Urinary bladder (tissue), 4 donors: Measurements from ENCODE around the gene CYP4F2. TPM values are rescaled to one million over a fixed set of nuclear protein-coding genes. Genes with fewer than 3 reads are reported as not detected.
A peak's percentile ranks its signal among the peaks of the same experiment; 100 is the strongest.
"Not testable (repeated sequence)": the region's sequence is repeated elsewhere in the genome, so short reads cannot be mapped to it uniquely, and the experiment has no call there.

Experiments used
- DNase-seq: peaks from one replicate; pipeline ENCODE4 v3.0.0-alpha.2; 2015; ENCODE audit errors: extremely low spot score
- H3K27ac ChIP-seq: one replicate; pipeline ENCODE4 v1.5.1; 2013; ENCODE audit warnings: low read depth, mild to moderate bottlenecking, moderate library complexity
- H3K36me3 ChIP-seq: one replicate; pipeline ENCODE4 v1.6.1; 2013; ENCODE audit warnings: mild to moderate bottlenecking, moderate library complexity; ENCODE audit not compliant: insufficient read depth
- H3K4me1 ChIP-seq: one replicate; pipeline ENCODE4 v1.6.1; 2013; ENCODE audit warnings: mild to moderate bottlenecking, moderate library complexity; ENCODE audit not compliant: insufficient read depth
- H3K4me3 ChIP-seq: one replicate; pipeline ENCODE4 v1.5.1; 2013; ENCODE audit warnings: low read depth, low read length
- WGBS: extraction: QIAGEN DNeasy Blood & Tissue Kit; methylation state at CpG from one replicate; pipeline ENCODE4 v1.1.7; 2013; 5-methylcytosine and 5-hydroxymethylcytosine counted together
- polyA plus RNA-seq: library from polyadenylated mRNA; stranded (reverse); fragments of 200-250 nt; gene quantifications from one replicate; pipeline ENCODE4 v1.2.3, GENCODE V29; 2013
- small RNA-seq: library from RNA; depleted of rRNA; stranded (forward); fragments of <200 nt; gene quantifications from one replicate; pipeline ENCODE3, GENCODE V24; 2014
- total RNA-seq: library from RNA; depleted of rRNA; stranded (reverse); fragments of >200 nt; gene quantifications from one replicate; pipeline ENCODE4 v1.2.3, GENCODE V29; 2014
- donor health status: healthy with polysubstance abuse.
- donor health status: healthy.

The CYP4F2 gene
- total and polyA plus RNA-seq, 2 donors, result 0.18 TPM; not detected in 1

DNA sequence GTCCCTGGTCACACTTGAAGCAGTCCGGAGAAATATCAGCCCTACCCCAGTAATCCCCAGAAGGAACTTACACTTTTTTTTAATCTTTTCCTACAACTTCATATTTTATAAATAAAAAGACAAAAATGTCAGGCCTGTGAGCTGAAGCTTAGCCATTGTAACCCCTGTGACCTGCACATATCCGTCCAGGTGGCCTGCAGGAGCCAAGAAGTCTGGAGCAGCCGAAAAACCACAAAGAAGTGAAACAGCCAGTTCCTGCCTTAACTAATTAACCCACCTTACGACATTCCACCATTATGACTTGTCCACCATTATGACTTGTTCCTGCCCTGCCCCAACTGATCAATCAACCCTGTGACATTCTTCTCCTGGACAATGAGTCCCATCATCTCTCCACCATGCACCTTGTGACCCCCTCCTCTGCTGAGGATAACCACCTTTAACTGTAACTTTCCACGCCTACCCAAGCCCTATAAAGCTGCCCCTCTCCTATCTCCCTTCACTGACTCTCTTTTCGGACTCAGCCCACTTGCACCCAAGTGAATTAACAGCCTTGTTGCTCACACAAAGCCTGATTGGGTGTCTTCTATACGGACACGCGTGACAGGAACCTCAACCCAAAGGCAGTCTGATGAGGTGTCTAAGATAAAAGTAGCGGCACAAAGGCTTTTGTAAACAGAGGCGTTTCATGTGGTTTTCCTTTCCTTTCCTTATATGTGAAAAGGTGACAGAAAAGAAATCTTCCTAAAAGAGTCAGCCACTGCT, 62.1 kb downstream of the CYP4F2 start:
- 34% methylated on average over 11 of the region's 11 CpGs for WGBS
- peak; percentile 29 for DNase-seq

DNA sequence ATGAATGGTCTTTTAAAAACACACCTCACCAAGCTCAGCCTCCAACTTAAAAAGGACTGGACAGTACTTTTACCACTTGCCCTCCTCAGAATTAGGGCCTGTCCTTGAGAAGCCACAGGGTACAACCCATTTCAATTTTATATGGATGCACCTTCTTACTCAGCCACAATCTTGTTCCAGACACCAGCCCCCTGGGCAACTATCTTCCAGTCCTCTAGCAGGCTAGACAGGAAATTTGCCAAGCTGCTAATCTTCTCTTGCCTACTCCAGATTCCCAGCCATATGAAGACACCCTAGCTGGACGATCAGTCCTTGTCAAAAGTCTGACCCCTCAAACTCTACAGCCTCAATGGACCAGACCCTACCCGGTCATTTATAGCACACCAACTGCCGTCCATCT, 63.6 kb downstream of the CYP4F2 start:
- not testable (repeated sequence) for H3K4me1 ChIP-seq, H3K36me3 ChIP-seq, H3K27ac ChIP-seq, H3K4me3 ChIP-seq, DNase-seq
- WGBS, result 96% methylated on average over 3 of the region's 3 CpGs

More for the DNA sequence above, 62.1 kb downstream of the CYP4F2 start:
- peak overlapping the region; percentile 56 for H3K4me3 ChIP-seq
- H3K36me3 ChIP-seq, H3K4me1 ChIP-seq: not testable (repeated sequence)
- peak overlapping the region; percentile 100 for H3K27ac ChIP-seq

DNA sequence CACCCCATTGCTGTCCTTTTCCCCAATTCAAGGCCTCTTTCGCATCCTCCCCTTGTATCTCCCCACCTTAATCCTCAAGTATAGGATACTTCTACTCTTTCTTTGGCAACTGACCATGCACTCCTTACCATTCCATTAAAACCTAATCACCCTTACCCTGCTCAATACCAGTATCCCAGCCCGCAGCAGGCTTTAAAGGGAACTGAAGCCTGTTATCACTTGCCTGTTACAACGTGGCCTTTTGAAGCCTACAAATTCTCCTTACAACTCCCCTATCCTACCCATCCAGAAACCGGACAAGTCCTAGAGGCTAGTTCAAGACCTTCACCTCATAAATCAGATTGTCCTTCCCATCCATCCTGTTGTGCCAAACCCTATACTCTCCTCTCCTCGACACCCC, 66.2 kb downstream of the CYP4F2 start:
- no peak overlapping the region for H3K4me3 ChIP-seq
- WGBS, result 80% methylated on average over 5 of the region's 5 CpGs
- no peaks in the 10 kb centered on the region for H3K36me3 ChIP-seq
- H3K4me1 ChIP-seq, result no peaks in the 10 kb centered on the region
- peak overlapping the region; percentile 56 for H3K27ac ChIP-seq
- DNase-seq, result no peak

DNA sequence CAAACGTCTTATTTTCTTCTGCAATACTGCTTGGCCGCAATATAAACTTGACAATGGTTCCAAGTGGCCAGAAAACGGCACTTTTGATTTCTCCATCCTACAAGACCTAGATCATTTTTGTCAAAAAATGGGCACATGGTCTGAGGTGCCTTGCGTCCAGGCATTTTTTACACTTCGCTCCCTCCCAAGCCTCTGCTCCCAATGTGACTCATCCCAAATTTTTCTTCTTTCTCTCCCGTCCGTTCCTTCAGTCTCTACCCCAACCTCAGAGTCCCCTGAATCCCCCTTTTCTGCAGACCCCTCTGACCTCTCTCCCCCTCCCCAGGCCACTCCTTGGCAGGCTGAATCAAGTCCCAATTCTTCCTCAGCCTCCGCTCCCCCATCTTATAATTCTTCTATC, 68.1 kb downstream of the CYP4F2 start:
- no peaks in the 10 kb centered on the region for H3K4me1 ChIP-seq
- no peaks in the 10 kb centered on the region for H3K36me3 ChIP-seq
- no peak for DNase-seq
- H3K27ac ChIP-seq, result no peak overlapping the region
- no peak overlapping the region for H3K4me3 ChIP-seq
- WGBS, result 87% methylated on average over 8 of the region's 8 CpGs

DNA sequence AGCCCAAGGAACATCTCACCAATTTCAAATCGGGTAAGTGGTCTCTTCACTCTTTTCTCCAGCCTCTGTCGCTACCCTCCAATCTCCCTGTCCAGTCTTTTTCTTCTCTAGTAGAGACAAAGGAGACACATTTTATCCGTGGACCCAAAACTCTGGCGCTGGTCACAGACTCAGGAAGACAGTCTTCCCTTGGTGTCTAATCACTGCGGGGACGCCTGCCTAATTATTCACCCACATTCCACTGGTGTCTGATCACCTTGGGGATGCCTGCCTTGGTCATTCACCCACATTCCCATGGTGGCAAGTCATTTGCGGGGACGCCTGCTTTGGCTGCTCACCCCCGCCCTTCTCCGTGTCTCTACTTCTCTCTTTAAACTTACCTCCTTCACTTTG, 68.6 kb downstream of the CYP4F2 start:
- no peaks in the 10 kb centered on the region for H3K36me3 ChIP-seq
- DNase-seq, result no peak
- H3K4me3 ChIP-seq, result no peak overlapping the region
- peak overlapping the region; percentile 83 for H3K27ac ChIP-seq
- 90% methylated on average over 10 of the region's 10 CpGs for WGBS
- H3K4me1 ChIP-seq, result no peaks in the 10 kb centered on the region

DNA sequence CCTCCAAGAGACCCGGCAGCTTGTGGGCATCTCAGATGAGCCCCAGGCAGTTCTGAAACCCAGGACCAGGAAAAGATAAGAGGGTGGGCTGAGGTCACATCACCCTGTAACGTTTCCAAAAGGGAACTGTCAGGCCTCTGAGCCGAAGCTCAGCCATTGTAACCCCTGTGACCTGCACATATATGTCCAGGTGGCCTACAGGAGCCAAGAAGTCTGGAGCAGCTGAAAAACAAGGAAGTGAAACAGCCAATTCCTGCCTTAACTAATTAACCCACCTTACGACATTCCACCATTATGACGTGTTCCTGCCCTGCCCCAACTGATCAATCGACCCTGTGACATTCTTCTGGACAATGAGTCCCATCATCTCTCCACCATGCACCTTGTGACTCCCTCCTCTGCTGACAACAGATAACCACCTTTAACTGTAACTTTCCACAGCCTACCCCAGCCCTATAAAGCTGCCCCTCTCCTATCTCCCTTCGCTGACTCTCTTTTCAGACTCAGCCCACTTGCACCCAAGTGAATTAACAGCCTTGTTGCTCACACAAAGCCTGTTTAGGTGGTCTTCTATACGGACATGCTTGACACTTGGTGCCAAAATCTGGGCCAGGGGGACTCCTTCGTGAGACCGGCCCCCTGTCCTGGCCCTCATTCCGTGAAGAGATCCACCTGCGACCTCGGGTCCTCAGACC, 69.1 kb downstream of the CYP4F2 start:
- H3K4me1 ChIP-seq, H3K4me3 ChIP-seq, DNase-seq, H3K36me3 ChIP-seq: not testable (repeated sequence)
- WGBS, result 60% methylated on average over 13 of the region's 13 CpGs
- H3K27ac ChIP-seq, result peak overlapping the region; percentile 55

DNA sequence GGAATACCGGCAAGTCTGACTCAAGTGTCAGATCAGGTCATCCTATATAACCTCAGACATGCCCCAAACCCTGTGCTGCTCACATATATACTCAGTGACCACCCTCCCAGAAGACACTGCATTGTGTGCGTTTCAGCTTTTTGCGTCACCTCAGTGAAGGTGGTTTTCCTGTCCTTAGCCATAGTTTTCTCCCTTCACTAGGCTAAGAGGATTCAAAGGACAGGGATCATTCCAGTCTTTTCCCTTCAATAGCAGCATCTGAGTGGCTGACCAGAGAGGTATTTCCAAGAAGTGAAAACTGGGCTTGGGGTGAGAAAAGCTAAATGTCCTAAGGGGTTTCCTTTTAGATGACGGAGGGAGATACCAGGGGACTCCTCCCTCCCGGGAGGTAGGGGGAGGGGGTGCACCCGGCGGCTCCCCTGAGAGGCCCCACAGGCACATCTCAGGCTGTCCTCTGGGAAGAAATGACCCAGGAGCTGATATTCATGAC, 69.7 kb downstream of the CYP4F2 start:
- Histone ChIP-seq H3K36me3 (no peaks in the 10 kb centered on the region), H3K4me3 (no peak overlapping the region), H3K4me1 (no peaks in the 10 kb centered on the region), H3K27ac (peak overlapping the region; percentile 55)
- WGBS, result 54% methylated on average over 7 of the region's 7 CpGs
- DNase-seq, result no peak

Small RNA genes within 50 kb of the gene (small RNA-seq; reads per million reads assigned to genes)
- not detected for gene CYP4F36P

Other genes with a start within 250 kb of the CYP4F2 start
- 30.3 TPM for gene CYP4F12, start 225.0 kb downstream of the CYP4F2 start, total RNA-seq
- 31.0 TPM for gene CYP4F12, start 225.0 kb downstream of the CYP4F2 start, polyA plus RNA-seq
- gene OR10H2, start 170.1 kb downstream of the CYP4F2 start, total RNA-seq, result not detected
- not detected for gene OR10H2, start 170.1 kb downstream of the CYP4F2 start, polyA plus RNA-seq
- not detected for gene OR10H3, start 160.1 kb downstream of the CYP4F2 start, total RNA-seq
- not detected for gene OR10H3, start 160.1 kb downstream of the CYP4F2 start, polyA plus RNA-seq
- not detected for gene OR10H5, start 110.4 kb downstream of the CYP4F2 start, total RNA-seq
- gene OR10H5, start 110.4 kb downstream of the CYP4F2 start, polyA plus RNA-seq, result 0.01 TPM
- 0.05 TPM for gene OR10H1, start 82.4 kb downstream of the CYP4F2 start, total RNA-seq
- gene OR10H1, start 82.4 kb downstream of the CYP4F2 start, polyA plus RNA-seq, result not detected
- 1.0 TPM for gene CYP4F11, start 36.5 kb upstream of the CYP4F2 start, total RNA-seq
- 0.67 TPM for gene CYP4F11, start 36.5 kb upstream of the CYP4F2 start, polyA plus RNA-seq
- gene OR10H4, start 50.9 kb upstream of the CYP4F2 start, total RNA-seq, result not detected
- gene OR10H4, start 50.9 kb upstream of the CYP4F2 start, polyA plus RNA-seq, result not detected
- gene TPM4, start 178.4 kb upstream of the CYP4F2 start, total RNA-seq, result 438 TPM
- gene TPM4, start 178.4 kb upstream of the CYP4F2 start, polyA plus RNA-seq, result 424 TPM
- gene RAB8A, start 213.8 kb upstream of the CYP4F2 start, total RNA-seq, result 69.5 TPM
- 43.6 TPM for gene RAB8A, start 213.8 kb upstream of the CYP4F2 start, polyA plus RNA-seq
- gene HSH2D, start 245.6 kb upstream of the CYP4F2 start, total RNA-seq, result 2.4 TPM
- gene HSH2D, start 245.6 kb upstream of the CYP4F2 start, polyA plus RNA-seq, result 1.9 TPM